OCI-LY7 (cell line): ENCODE results near the gene SCAP. TPM values are rescaled to one million over a fixed set of nuclear protein-coding genes. Genes with fewer than 3 reads are reported as not detected.

ENCODE experiments used
- BruUV-seq: library from RNA; stranded (reverse); fragments of 400-500 nt; replicated peaks from 2 replicates; lab custom pipeline; 2021; lab: Mats Ljungman, UMichigan
- CTCF ChIA-PET: fragments of 300-600 bp; sonication (Branson Sonifier 250); formaldehyde crosslinking; loops from one replicate; lab custom pipeline; 2022; ENCODE audit warnings: antibody characterized with exemption; ENCODE audit not compliant: unreplicated experiment; lab: Charles Lee
- POLR2A ChIA-PET: fragments of 300-600 bp; sonication (Branson Sonifier 250); formaldehyde crosslinking; loops from one replicate; lab custom pipeline; 2022; ENCODE audit warnings: antibody characterized with exemption; lab: Charles Lee
- DNase-seq: peaks from one replicate; pipeline ENCODE4 v3.0.0-alpha.2; 2015; ENCODE audit warnings: low spot score
- H2AFZ ChIP-seq: fragments of 200-600 bp; sonication (generic), shearing (Covaris generic); 2 replicates; pipeline ENCODE4 v1.6.1; 2014; ENCODE audit warnings: mild to moderate bottlenecking, antibody characterized with exemption, low read length, moderate library complexity
- H3K27ac ChIP-seq: fragments of 200-600 bp; sonication (generic); 2 replicates; pipeline ENCODE4 v1.5.1; 2014; ENCODE audit warnings: mixed run types, low read depth, mild to moderate bottlenecking, moderate library complexity, low read length, inconsistent platforms; ENCODE audit not compliant: poor library complexity, severe bottlenecking
- H3K36me3 ChIP-seq: fragments of 200-600 bp; sonication (generic); 2 replicates; pipeline ENCODE4 v1.6.1; 2014; ENCODE audit warnings: mild to moderate bottlenecking, antibody characterized with exemption, low read length, moderate library complexity, mixed read lengths; ENCODE audit not compliant: insufficient read depth
- H3K4me1 ChIP-seq: fragments of 200-600 bp; sonication (generic); 2 replicates; pipeline ENCODE4 v1.5.1; 2014; ENCODE audit warnings: mild to moderate bottlenecking, low read length; ENCODE audit not compliant: insufficient read depth, poor library complexity, severe bottlenecking
- H3K4me2 ChIP-seq: fragments of 200-600 bp; sonication (generic); 2 replicates; pipeline ENCODE4 v1.6.1; 2014; ENCODE audit warnings: mild to moderate bottlenecking, low read length
- H3K4me3 ChIP-seq: fragments of 200-600 bp; sonication (generic); 2 replicates; pipeline ENCODE4 v1.5.1; 2014; ENCODE audit warnings: mild to moderate bottlenecking, low read depth, low read length; ENCODE audit not compliant: poor library complexity, severe bottlenecking
- H3K79me2 ChIP-seq: fragments of 200-600 bp; sonication (generic); 2 replicates; pipeline ENCODE4 v1.6.1; 2016; ENCODE audit warnings: low read depth, mild to moderate bottlenecking, low read length, moderate library complexity, mixed read lengths; ENCODE audit not compliant: insufficient read depth
- H3K9me2 ChIP-seq: fragments of 200-600 bp; sonication (generic); 2 replicates; pipeline ENCODE4 v1.6.1; 2016; ENCODE audit warnings: mild to moderate bottlenecking, low read length, mixed read lengths; ENCODE audit not compliant: insufficient read depth
- H3K9me3 ChIP-seq: fragments of 200-600 bp; sonication (generic); 2 replicates; pipeline ENCODE4 v1.6.1; 2014; ENCODE audit warnings: mild to moderate bottlenecking, mixed run types, low read length, mixed read lengths
- H4K20me1 ChIP-seq: fragments of 200-600 bp; sonication (generic); 2 replicates; pipeline ENCODE4 v1.6.1; 2014; ENCODE audit warnings: mild to moderate bottlenecking, antibody characterized with exemption, low read length, moderate library complexity, mixed read lengths; ENCODE audit not compliant: insufficient read depth
- EZH2phosphoT487 ChIP-seq: fragments of 200-600 bp; sonication (generic); IDR thresholded peaks from 2 replicates; pipeline ENCODE4 v1.6.1; 2018; ENCODE audit warnings: low read depth, borderline replicate concordance, mild to moderate bottlenecking, mixed run types, antibody characterized with exemption, low read length, moderate library complexity, mixed read lengths
- intact Hi-C: fragments of 100-400 bp; cut with micrococcal nuclease; formaldehyde crosslinking; loops from one replicate; pipeline ENCODE4 v1.10.0; 2022; ENCODE audit not compliant: unreplicated experiment
- total RNA-seq, 2 experiments: library from RNA; depleted of rRNA in 1 of 2; stranded (reverse); fragments of >200 nt in 1 of 2; shearing (Covaris generic) in 1 of 2; gene quantifications; 2 replicates each; pipeline ENCODE4 v1.2.3, GENCODE V29; 2014 to 2022
- TF ChIP-seq, protein P1 (sequence below): fragments of 200-600 bp; sonication (generic); conservative IDR thresholded peaks from 2 replicates; pipeline ENCODE4 v1.5.1; 2014; ENCODE audit warnings: mild to moderate bottlenecking, antibody characterized with exemption, low read length, moderate library complexity, mixed read lengths

Gene SCAP
- total RNA-seq, 2 experiments from 2014 or later = 63.7 to 70.5 TPM

- no peak for DNase-seq
- Histone ChIP-seq H3K4me2 (no peak overlapping the region), H3K27ac (no peak overlapping the region), H4K20me1 (no peaks in the 10 kb centered on the region), H3K9me3 (no peaks in the 10 kb centered on the region), H3K4me3 (no peak overlapping the region), H3K9me2 (no peaks in the 10 kb centered on the region), H2AFZ (no peak overlapping the region), H3K36me3 (peaks cover 47% of the 10 kb centered on the region), H3K4me1 (no peaks in the 10 kb centered on the region), H3K79me2 (no peaks in the 10 kb centered on the region)
- POLR2A ChIA-PET = no interaction called here
- no peak for TF ChIP-seq EZH2phosphoT487
- TF ChIP-seq, protein P1, sequence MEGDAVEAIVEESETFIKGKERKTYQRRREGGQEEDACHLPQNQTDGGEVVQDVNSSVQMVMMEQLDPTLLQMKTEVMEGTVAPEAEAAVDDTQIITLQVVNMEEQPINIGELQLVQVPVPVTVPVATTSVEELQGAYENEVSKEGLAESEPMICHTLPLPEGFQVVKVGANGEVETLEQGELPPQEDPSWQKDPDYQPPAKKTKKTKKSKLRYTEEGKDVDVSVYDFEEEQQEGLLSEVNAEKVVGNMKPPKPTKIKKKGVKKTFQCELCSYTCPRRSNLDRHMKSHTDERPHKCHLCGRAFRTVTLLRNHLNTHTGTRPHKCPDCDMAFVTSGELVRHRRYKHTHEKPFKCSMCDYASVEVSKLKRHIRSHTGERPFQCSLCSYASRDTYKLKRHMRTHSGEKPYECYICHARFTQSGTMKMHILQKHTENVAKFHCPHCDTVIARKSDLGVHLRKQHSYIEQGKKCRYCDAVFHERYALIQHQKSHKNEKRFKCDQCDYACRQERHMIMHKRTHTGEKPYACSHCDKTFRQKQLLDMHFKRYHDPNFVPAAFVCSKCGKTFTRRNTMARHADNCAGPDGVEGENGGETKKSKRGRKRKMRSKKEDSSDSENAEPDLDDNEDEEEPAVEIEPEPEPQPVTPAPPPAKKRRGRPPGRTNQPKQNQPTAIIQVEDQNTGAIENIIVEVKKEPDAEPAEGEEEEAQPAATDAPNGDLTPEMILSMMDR = no peak
- BruUV-seq = no TSS peak
- intact Hi-C loops = no loop called here
- CTCF ChIA-PET = no interaction called here
Measured at GRCh38 chr3:47404955-47405790, 70.6 kb downstream of the SCAP start.

DNA sequence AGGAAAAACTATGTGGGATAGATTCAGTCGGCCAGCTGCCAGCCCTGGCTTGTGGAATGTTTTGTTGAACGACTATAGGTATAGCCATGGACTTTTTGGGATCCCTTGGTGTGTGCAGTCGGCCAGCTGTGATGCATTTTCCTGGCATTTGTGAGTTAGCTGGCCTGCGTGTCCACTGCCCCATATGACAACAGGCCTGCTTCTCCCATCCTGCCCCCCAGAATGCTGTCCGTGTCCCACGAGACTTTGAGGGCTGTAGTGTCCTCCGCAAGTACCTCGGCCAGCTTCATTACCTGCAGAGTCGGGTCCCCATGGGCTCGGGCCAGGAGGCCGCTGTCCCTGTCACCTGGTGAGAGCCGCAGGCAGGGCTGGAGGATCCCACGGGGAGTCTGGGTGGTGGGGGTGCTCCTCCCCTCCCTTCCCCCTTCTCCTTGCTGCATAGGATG lies 71.3 kb downstream of the SCAP start:
- no peaks in the 10 kb centered on the region for H3K4me1 ChIP-seq
- no peak overlapping the region for H3K27ac ChIP-seq
- H4K20me1 ChIP-seq = no peaks in the 10 kb centered on the region
- H3K36me3 ChIP-seq = peaks cover 43% of the 10 kb centered on the region
- no peaks in the 10 kb centered on the region for H3K9me2 ChIP-seq
- no peaks in the 10 kb centered on the region for H3K79me2 ChIP-seq
- no peak overlapping the region for H2AFZ ChIP-seq
- TF ChIP-seq EZH2phosphoT487 = no peak
- TF ChIP-seq, protein P1 = no peak
- POLR2A ChIA-PET = no interaction called here
- DNase-seq = no peak
- CTCF ChIA-PET = no interaction called here
- no peaks in the 10 kb centered on the region for H3K9me3 ChIP-seq
- H3K4me3 ChIP-seq = no peak overlapping the region
- BruUV-seq = no TSS peak
- intact Hi-C loops = no loop called here
- H3K4me2 ChIP-seq = no peak overlapping the region
